Measurements from ENCODE around the gene CDH13.

Gene CDH13

GRCh38 chr16:82882982-82883835 is 256.4 kb downstream of the CDH13 start:
- no peak for ATAC-seq
- TF ChIP-seq PPARA (CRISPR knock-in tag; IDR thresholded peaks at IDR 0.05; ENCODE audit: borderline replicate concordance) (no peak), ISL1 (CRISPR knock-in tag; IDR thresholded peaks at IDR 0.05) (no peak), ZFP3 (CRISPR knock-in tag; IDR thresholded peaks at IDR 0.05) (no peak), ZNF565 (CRISPR knock-in tag; conservative IDR thresholded peaks at IDR 0.05; ENCODE audit: low read depth) (no peak), POU6F1 (CRISPR knock-in tag; IDR thresholded peaks at IDR 0.05; ENCODE audit: borderline replicate concordance, low read depth) (no peak), RARB (CRISPR knock-in tag; IDR thresholded peaks at IDR 0.05) (no peak), TCF4 (CRISPR knock-in tag; IDR thresholded peaks at IDR 0.05; ENCODE audit: borderline replicate concordance) (no peak), ESRRG (CRISPR knock-in tag; IDR thresholded peaks at IDR 0.05) (no peak), TSHZ2 (CRISPR knock-in tag; IDR thresholded peaks at IDR 0.05) (no peak), ZNF70 (CRISPR knock-in tag; IDR thresholded peaks at IDR 0.05) (no peak), PATZ1 (CRISPR knock-in tag; IDR thresholded peaks at IDR 0.05; ENCODE audit: borderline replicate concordance) (no peak), CREB5 (CRISPR knock-in tag; IDR thresholded peaks at IDR 0.05; ENCODE audit: low read depth) (no peak), ZNF8 (CRISPR knock-in tag; IDR thresholded peaks at IDR 0.05) (no peak)

DNA sequence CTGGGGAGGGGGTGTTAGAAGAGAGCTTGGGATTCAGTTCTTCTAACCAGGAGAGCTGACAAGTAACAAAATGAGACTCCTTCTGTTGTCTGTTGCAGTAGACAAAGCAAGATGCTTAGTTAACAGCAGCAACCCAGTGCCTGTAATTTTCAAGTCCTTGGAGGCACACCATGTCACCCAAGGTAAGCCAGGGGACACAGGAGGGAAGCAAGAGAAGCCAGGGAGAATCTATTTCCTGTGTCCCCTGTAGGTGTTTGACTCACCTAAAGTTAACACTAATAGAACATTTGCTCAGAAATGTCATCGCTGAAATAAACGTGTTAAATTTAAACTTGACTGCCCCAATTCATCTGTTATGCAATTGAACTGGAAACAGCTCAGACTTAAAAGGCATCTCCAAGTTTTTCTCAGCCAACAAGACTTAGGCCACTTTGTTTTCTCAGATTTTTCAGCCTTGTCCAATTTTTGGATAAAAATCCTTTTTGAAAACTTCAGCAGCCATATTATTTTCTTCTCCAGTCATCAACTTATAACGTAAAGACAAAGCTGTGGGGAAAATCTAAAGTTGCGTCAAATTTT is 257.6 kb downstream of the CDH13 start:
- TF ChIP-seq ZC3H10 (CRISPR knock-in tag; IDR thresholded peaks at IDR 0.05) = no peak
- TF ChIP-seq ISL1 (CRISPR knock-in tag; IDR thresholded peaks at IDR 0.05) = no peak
- TF ChIP-seq SNAI2 (CRISPR knock-in tag; IDR thresholded peaks at IDR 0.05) = no peak
- no peak for ATAC-seq

- ATAC-seq = no peak
- TF ChIP-seq OSR1 (CRISPR knock-in tag; IDR thresholded peaks at IDR 0.05) (no peak), ZFP3 (CRISPR knock-in tag; IDR thresholded peaks at IDR 0.05) (no peak), ZNF8 (CRISPR knock-in tag; IDR thresholded peaks at IDR 0.05) (no peak), TCF4 (CRISPR knock-in tag; IDR thresholded peaks at IDR 0.05; ENCODE audit: borderline replicate concordance) (no peak), RARB (CRISPR knock-in tag; IDR thresholded peaks at IDR 0.05) (no peak), ISL1 (CRISPR knock-in tag; IDR thresholded peaks at IDR 0.05) (no peak), PATZ1 (CRISPR knock-in tag; IDR thresholded peaks at IDR 0.05; ENCODE audit: borderline replicate concordance) (no peak), SNAI2 (CRISPR knock-in tag; IDR thresholded peaks at IDR 0.05) (no peak)
- TF ChIP-seq, protein P1, sequence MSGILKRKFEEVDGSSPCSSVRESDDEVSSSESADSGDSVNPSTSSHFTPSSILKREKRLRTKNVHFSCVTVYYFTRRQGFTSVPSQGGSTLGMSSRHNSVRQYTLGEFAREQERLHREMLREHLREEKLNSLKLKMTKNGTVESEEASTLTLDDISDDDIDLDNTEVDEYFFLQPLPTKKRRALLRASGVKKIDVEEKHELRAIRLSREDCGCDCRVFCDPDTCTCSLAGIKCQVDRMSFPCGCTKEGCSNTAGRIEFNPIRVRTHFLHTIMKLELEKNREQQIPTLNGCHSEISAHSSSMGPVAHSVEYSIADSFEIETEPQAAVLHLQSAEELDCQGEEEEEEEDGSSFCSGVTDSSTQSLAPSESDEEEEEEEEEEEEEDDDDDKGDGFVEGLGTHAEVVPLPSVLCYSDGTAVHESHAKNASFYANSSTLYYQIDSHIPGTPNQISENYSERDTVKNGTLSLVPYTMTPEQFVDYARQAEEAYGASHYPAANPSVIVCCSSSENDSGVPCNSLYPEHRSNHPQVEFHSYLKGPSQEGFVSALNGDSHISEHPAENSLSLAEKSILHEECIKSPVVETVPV (CRISPR knock-in tag; IDR thresholded peaks at IDR 0.05) = no peak
Observed at GRCh38 chr16:82886146-82886545, 259.4 kb downstream of the CDH13 start.

Data from SK-N-SH treated with all-trans-retinoic acid at 6 μM for 48 hours (cell line).